MM.1S (cell line): ENCODE data around the gene ZFP36L2.

Source experiments
- DNase-seq: peaks from one replicate; pipeline ENCODE4 v3.0.0-alpha.2; 2015
- H2AFZ ChIP-seq: fragments of 300-600 bp; sonication (generic); 2 replicates; pipeline ENCODE4 v1.6.0; 2016; ENCODE audit warnings: antibody characterized with exemption, low read length
- H3F3A ChIP-seq: fragments of 300-600 bp; sonication (generic); 2 replicates; pipeline ENCODE4 v1.6.1; 2016; ENCODE audit warnings: mild to moderate bottlenecking, antibody characterized with exemption, low read length, moderate library complexity, mixed read lengths; ENCODE audit not compliant: insufficient read depth
- H3K27ac ChIP-seq: fragments of 300-600 bp; sonication (generic); 2 replicates; pipeline ENCODE4 v1.5.1; 2016; ENCODE audit warnings: mild to moderate bottlenecking, low read length
- H3K27me3 ChIP-seq: fragments of 300-600 bp; sonication (generic); replicated peaks from 2 replicates; pipeline ENCODE4 v1.6.0; 2016; ENCODE audit warnings: low read length; ENCODE audit not compliant: insufficient read depth
- H3K36me3 ChIP-seq: fragments of 300-600 bp; sonication (generic); replicated peaks from 2 replicates; pipeline ENCODE4 v1.6.1; 2016; ENCODE audit warnings: mild to moderate bottlenecking, low read length, mixed read lengths; ENCODE audit not compliant: insufficient read depth
- H3K4me1 ChIP-seq: fragments of 300-600 bp; sonication (generic); 2 replicates; pipeline ENCODE4 v1.6.1; 2016; ENCODE audit warnings: low read length, mixed read lengths
- H3K4me2 ChIP-seq: fragments of 300-600 bp; sonication (generic); 2 replicates; pipeline ENCODE4 v1.6.0; 2016; ENCODE audit warnings: low read depth, low read length
- H3K4me3 ChIP-seq: fragments of 300-600 bp; sonication (generic); 2 replicates; pipeline ENCODE4 v1.5.1; 2016; ENCODE audit warnings: low read length, mixed read lengths
- H3K79me2 ChIP-seq: fragments of 300-600 bp; sonication (generic); 2 replicates; pipeline ENCODE4 v1.6.1; 2016; ENCODE audit warnings: mixed run types, low read length, mixed read lengths
- H3K9ac ChIP-seq: fragments of 300-600 bp; sonication (generic); 2 replicates; pipeline ENCODE4 v1.6.1; 2016; ENCODE audit warnings: low read length, mixed read lengths
- H3K9me2 ChIP-seq: fragments of 300-600 bp; sonication (generic); replicated peaks from 2 replicates; pipeline ENCODE4 v1.6.1; 2016; ENCODE audit warnings: mild to moderate bottlenecking, low read length, mixed read lengths; ENCODE audit not compliant: insufficient read depth
- H3K9me3 ChIP-seq: fragments of 300-600 bp; sonication (generic); replicated peaks from 2 replicates; pipeline ENCODE4 v1.6.1; 2016; ENCODE audit warnings: mild to moderate bottlenecking, low read length, mixed read lengths; ENCODE audit not compliant: insufficient read depth
- H4K20me1 ChIP-seq: fragments of 300-600 bp; sonication (generic); 2 replicates; pipeline ENCODE4 v1.6.1; 2016; ENCODE audit warnings: mild to moderate bottlenecking, low read length, moderate library complexity, mixed read lengths; ENCODE audit not compliant: insufficient read depth
- EZH2 ChIP-seq: fragments of 300-600 bp; sonication (generic); optimal IDR thresholded peaks from 2 replicates; pipeline ENCODE3; 2017; ENCODE audit warnings: low read depth, mild to moderate bottlenecking, antibody characterized with exemption, low read length, mixed read lengths
- EZH2phosphoT487 ChIP-seq: fragments of 300-600 bp; sonication (generic); IDR thresholded peaks from 2 replicates; pipeline ENCODE4 v1.6.1; 2018; ENCODE audit warnings: antibody characterized with exemption, low read length
- TF ChIP-seq, protein P1 (sequence below): fragments of 300-600 bp; sonication (generic); IDR thresholded peaks from 2 replicates; pipeline ENCODE4 v1.5.1; 2016; ENCODE audit warnings: antibody characterized with exemption, low read length, mixed read lengths

ZFP36L2 gene

DNA sequence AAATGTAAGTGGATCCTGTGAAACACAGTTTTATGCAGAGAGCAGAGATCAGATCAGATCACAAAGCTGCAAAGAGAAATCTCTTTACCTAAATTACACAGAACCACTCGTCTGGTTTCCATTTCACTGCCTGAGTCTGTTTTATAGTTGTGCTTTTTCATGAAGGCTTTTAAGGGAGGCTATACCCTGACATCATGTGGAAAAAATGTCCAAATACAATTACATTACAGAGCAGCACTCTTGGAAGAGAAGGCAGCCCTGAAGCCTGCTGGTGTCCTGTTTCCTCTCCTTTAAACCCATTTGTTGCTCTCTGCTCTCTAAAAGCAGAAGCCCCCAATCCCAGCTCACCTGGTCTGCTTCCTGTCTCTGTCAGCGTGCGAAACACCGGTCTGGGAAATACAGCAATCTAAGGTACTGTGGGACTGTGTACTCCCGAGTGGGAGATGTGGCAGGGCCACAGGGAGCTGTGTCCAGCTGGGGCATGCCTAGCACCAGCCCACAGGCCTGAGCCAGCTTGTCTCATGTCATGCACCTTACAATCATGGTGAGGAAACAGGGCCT lies 24.8 kb upstream of the ZFP36L2 start:
- no peaks in the 10 kb centered on the region for H3K36me3 ChIP-seq
- H2AFZ ChIP-seq, result no peak overlapping the region
- no peak overlapping the region for H3K4me2 ChIP-seq
- no peaks in the 10 kb centered on the region for H3K79me2 ChIP-seq
- no peaks in the 10 kb centered on the region for H4K20me1 ChIP-seq
- H3K4me3 ChIP-seq, result no peak overlapping the region
- no peaks in the 10 kb centered on the region for H3K9me3 ChIP-seq
- TF ChIP-seq, protein P1, sequence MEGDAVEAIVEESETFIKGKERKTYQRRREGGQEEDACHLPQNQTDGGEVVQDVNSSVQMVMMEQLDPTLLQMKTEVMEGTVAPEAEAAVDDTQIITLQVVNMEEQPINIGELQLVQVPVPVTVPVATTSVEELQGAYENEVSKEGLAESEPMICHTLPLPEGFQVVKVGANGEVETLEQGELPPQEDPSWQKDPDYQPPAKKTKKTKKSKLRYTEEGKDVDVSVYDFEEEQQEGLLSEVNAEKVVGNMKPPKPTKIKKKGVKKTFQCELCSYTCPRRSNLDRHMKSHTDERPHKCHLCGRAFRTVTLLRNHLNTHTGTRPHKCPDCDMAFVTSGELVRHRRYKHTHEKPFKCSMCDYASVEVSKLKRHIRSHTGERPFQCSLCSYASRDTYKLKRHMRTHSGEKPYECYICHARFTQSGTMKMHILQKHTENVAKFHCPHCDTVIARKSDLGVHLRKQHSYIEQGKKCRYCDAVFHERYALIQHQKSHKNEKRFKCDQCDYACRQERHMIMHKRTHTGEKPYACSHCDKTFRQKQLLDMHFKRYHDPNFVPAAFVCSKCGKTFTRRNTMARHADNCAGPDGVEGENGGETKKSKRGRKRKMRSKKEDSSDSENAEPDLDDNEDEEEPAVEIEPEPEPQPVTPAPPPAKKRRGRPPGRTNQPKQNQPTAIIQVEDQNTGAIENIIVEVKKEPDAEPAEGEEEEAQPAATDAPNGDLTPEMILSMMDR, result no peak
- TF ChIP-seq EZH2, result no peak
- TF ChIP-seq EZH2phosphoT487, result no peak
- no peak for DNase-seq
- H3K27me3 ChIP-seq, result no peaks in the 10 kb centered on the region
- no peak overlapping the region for H3K9ac ChIP-seq
- no peak overlapping the region for H3K27ac ChIP-seq
- no peaks in the 10 kb centered on the region for H3F3A ChIP-seq
- H3K4me1 ChIP-seq, result no peaks in the 10 kb centered on the region
- no peaks in the 10 kb centered on the region for H3K9me2 ChIP-seq

DNA sequence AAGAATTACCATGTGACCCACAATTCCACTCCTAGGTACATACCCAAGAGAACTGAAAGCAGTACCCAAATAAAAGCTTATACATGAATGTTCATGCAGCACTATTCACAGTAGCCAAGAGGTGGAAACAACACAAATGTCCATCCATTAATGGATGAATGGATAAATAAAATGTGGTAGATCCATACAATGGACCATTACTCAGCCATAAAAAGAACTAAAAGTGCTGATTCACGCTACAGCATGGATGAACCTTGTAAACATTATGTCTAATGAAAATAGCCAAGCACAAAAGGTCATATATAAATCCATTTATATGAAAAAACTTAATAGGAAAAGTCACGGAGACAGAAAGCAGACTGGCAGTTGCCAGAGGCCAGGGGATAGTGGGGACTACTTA lies 23.6 kb upstream of the ZFP36L2 start:
- no peaks in the 10 kb centered on the region for H4K20me1 ChIP-seq
- H3K27ac ChIP-seq, result no peak overlapping the region
- no peak overlapping the region for H3K4me3 ChIP-seq
- no peaks in the 10 kb centered on the region for H3F3A ChIP-seq
- no peak for DNase-seq
- no peaks in the 10 kb centered on the region for H3K9me3 ChIP-seq
- H3K9me2 ChIP-seq, result no peaks in the 10 kb centered on the region
- no peak overlapping the region for H3K4me2 ChIP-seq
- H3K79me2 ChIP-seq, result no peaks in the 10 kb centered on the region
- TF ChIP-seq EZH2phosphoT487 (no peak), EZH2 (no peak)
- TF ChIP-seq, protein P1, result no peak
- no peak overlapping the region for H3K9ac ChIP-seq
- no peaks in the 10 kb centered on the region for H3K4me1 ChIP-seq
- H3K36me3 ChIP-seq, result no peaks in the 10 kb centered on the region
- H2AFZ ChIP-seq, result no peak overlapping the region
- no peaks in the 10 kb centered on the region for H3K27me3 ChIP-seq

DNA sequence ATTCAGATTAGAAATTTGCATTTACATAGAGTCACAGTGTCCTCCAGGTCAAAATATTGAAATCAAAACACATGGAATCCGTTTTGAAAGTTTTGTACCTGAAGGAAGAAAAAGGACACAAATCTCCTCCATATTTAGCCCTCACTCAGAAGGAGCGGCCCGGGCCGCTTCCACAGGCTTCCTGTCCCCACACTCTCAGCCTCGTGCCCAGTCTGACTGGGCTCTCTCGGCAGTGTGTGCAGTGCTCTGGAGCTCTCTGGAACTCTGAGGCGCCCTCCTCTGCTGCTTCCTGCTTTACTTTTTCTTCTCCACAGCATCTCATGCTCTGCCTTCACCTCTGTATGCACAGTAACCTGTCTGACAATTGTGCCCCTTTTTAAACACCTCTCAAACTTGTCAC lies 22.2 kb upstream of the ZFP36L2 start:
- no peaks in the 10 kb centered on the region for H3K9me2 ChIP-seq
- H3K9ac ChIP-seq, result no peak overlapping the region
- H4K20me1 ChIP-seq, result no peaks in the 10 kb centered on the region
- H3K36me3 ChIP-seq, result no peaks in the 10 kb centered on the region
- no peaks in the 10 kb centered on the region for H3F3A ChIP-seq
- H3K9me3 ChIP-seq, result no peaks in the 10 kb centered on the region
- H3K27me3 ChIP-seq, result no peaks in the 10 kb centered on the region
- no peak for DNase-seq
- no peak overlapping the region for H2AFZ ChIP-seq
- no peak overlapping the region for H3K4me2 ChIP-seq
- H3K4me3 ChIP-seq, result no peak overlapping the region
- no peaks in the 10 kb centered on the region for H3K79me2 ChIP-seq
- TF ChIP-seq EZH2 (no peak), EZH2phosphoT487 (no peak)
- TF ChIP-seq, protein P1, result no peak
- no peak overlapping the region for H3K27ac ChIP-seq
- H3K4me1 ChIP-seq, result no peaks in the 10 kb centered on the region
